Measurements from ENCODE around the gene TSPAN13.

Gene TSPAN13

GRCh38 chr7:16785846-16786245 lies 32.3 kb downstream of the TSPAN13 start:
- H3K4me3 ChIP-seq (ENCODE audit: low read depth, low read length), result no peak overlapping the region
- DNase-seq (ENCODE audit: low read depth), result no peak
- TF ChIP-seq, protein P1, sequence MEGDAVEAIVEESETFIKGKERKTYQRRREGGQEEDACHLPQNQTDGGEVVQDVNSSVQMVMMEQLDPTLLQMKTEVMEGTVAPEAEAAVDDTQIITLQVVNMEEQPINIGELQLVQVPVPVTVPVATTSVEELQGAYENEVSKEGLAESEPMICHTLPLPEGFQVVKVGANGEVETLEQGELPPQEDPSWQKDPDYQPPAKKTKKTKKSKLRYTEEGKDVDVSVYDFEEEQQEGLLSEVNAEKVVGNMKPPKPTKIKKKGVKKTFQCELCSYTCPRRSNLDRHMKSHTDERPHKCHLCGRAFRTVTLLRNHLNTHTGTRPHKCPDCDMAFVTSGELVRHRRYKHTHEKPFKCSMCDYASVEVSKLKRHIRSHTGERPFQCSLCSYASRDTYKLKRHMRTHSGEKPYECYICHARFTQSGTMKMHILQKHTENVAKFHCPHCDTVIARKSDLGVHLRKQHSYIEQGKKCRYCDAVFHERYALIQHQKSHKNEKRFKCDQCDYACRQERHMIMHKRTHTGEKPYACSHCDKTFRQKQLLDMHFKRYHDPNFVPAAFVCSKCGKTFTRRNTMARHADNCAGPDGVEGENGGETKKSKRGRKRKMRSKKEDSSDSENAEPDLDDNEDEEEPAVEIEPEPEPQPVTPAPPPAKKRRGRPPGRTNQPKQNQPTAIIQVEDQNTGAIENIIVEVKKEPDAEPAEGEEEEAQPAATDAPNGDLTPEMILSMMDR (IDR thresholded peaks at IDR 0.05; ENCODE audit: low read depth, low read length), result no peak
- TF ChIP-seq POLR2A (IDR thresholded peaks at IDR 0.05; ENCODE audit: extremely low read depth, insufficient read length), result no peak
- TF ChIP-seq, protein P2, sequence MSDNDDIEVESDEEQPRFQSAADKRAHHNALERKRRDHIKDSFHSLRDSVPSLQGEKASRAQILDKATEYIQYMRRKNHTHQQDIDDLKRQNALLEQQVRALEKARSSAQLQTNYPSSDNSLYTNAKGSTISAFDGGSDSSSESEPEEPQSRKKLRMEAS (IDR thresholded peaks at IDR 0.05; ENCODE audit: low read depth, low read length), result no peak
- TF ChIP-seq MYC (IDR thresholded peaks at IDR 0.05; ENCODE audit: low read depth, low read length), result no peak

DNA sequence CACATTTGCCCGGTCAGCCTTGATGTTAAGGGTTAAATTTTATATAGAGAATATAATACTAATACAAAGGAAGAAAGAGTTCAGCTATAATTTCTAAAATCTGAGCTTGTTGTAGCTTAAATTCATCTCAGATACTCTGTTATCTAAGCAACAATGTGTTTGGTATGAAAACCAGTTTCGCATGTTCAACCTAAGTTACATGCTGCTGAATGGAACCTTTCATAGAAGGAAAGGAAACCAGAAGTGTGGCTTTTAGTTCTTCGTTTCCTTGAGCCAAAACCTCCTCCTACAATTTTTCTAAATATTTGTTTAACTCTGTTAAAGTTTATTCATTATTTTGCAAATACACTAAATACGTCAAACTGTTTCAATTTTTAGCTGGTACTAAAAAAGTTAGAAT lies 32.7 kb downstream of the TSPAN13 start:
- TF ChIP-seq, protein P2 (IDR thresholded peaks at IDR 0.05; ENCODE audit: low read depth, low read length), result no peak
- TF ChIP-seq, protein P1 (IDR thresholded peaks at IDR 0.05; ENCODE audit: low read depth, low read length), result no peak
- TF ChIP-seq MYC (IDR thresholded peaks at IDR 0.05; ENCODE audit: low read depth, low read length), result no peak
- TF ChIP-seq POLR2A (IDR thresholded peaks at IDR 0.05; ENCODE audit: extremely low read depth, insufficient read length), result no peak
- H3K4me3 ChIP-seq (ENCODE audit: low read depth, low read length), result no peak overlapping the region
- no peak for DNase-seq (ENCODE audit: low read depth)

- no peak for DNase-seq (ENCODE audit: low read depth)
- TF ChIP-seq, protein P1 (IDR thresholded peaks at IDR 0.05; ENCODE audit: low read depth, low read length), result no peak
- TF ChIP-seq POLR2A (IDR thresholded peaks at IDR 0.05; ENCODE audit: extremely low read depth, insufficient read length) (no peak), MYC (IDR thresholded peaks at IDR 0.05; ENCODE audit: low read depth, low read length) (no peak)
- TF ChIP-seq, protein P2 (IDR thresholded peaks at IDR 0.05; ENCODE audit: low read depth, low read length), result no peak
Observed at GRCh38 chr7:16787127-16787526, 33.6 kb downstream of the TSPAN13 start.

GRCh38 chr7:16791071-16791470 lies 37.5 kb downstream of the TSPAN13 start:
- TF ChIP-seq, protein P2 (IDR thresholded peaks at IDR 0.05; ENCODE audit: low read depth, low read length), result no peak
- no peak for TF ChIP-seq POLR2A (IDR thresholded peaks at IDR 0.05; ENCODE audit: extremely low read depth, insufficient read length)
- no peak for TF ChIP-seq MYC (IDR thresholded peaks at IDR 0.05; ENCODE audit: low read depth, low read length)
- TF ChIP-seq, protein P1 (IDR thresholded peaks at IDR 0.05; ENCODE audit: low read depth, low read length), result no peak
- H3K4me3 ChIP-seq (ENCODE audit: low read depth, low read length), result no peak overlapping the region
- DNase-seq (ENCODE audit: low read depth), result no peak

More at GRCh38 chr7:16787127-16787526, 33.6 kb downstream of the TSPAN13 start:
- no peak overlapping the region for H3K4me3 ChIP-seq (ENCODE audit: low read depth, low read length)

- no peak for DNase-seq (ENCODE audit: low read depth)
- no peak for TF ChIP-seq POLR2A (IDR thresholded peaks at IDR 0.05; ENCODE audit: extremely low read depth, insufficient read length)
- H3K4me3 ChIP-seq (ENCODE audit: low read depth, low read length), result no peak overlapping the region
Observed at GRCh38 chr7:16791905-16792698, 38.5 kb downstream of the TSPAN13 start.

GRCh38 chr7:16794986-16795385 lies 41.4 kb downstream of the TSPAN13 start:
- no peak for TF ChIP-seq POLR2A (IDR thresholded peaks at IDR 0.05; ENCODE audit: extremely low read depth, insufficient read length)
- TF ChIP-seq MYC (IDR thresholded peaks at IDR 0.05; ENCODE audit: low read depth, low read length), result no peak
- TF ChIP-seq, protein P2 (IDR thresholded peaks at IDR 0.05; ENCODE audit: low read depth, low read length), result no peak
- TF ChIP-seq, protein P1 (IDR thresholded peaks at IDR 0.05; ENCODE audit: low read depth, low read length), result no peak
- no peak for DNase-seq (ENCODE audit: low read depth)
- no peak overlapping the region for H3K4me3 ChIP-seq (ENCODE audit: low read depth, low read length)

Measured in NB4 (cell line).